Central memory CD8-positive, alpha-beta T cell (primary cell): ENCODE measurements around the gene IGSF21.

Experiments
- ATAC-seq: fragments of 150-1000 bp; cut with Tn5 transposase; replicated peaks from 2 replicates; pipeline ENCODE4 v1.10.0; 2022; ENCODE audit warnings: mild to moderate bottlenecking, moderate FRiP score, moderate number of reproducible peaks; ENCODE audit not compliant: poor library complexity, severe bottlenecking; ENCODE audit errors: extremely low read depth
- DNase-seq, 2 donors: peaks; one replicate each; pipeline ENCODE4 v3.0.0; 2021; ENCODE audit warnings: low spot score in 2 of 2
- H3K27ac Mint-ChIP-seq: one replicate; pipeline ENCODE4 v1.8.0; 2022; ENCODE audit warnings: low read depth, mild to moderate bottlenecking, moderate library complexity, mixed read lengths
- H3K27me3 Mint-ChIP-seq: one replicate; pipeline ENCODE4 v1.8.0; 2022; ENCODE audit warnings: mixed read lengths
- H3K36me3 Mint-ChIP-seq: one replicate; pipeline ENCODE4 v1.8.0; 2022; ENCODE audit warnings: mild to moderate bottlenecking, moderate library complexity, mixed read lengths; ENCODE audit not compliant: insufficient read depth
- H3K4me1 Mint-ChIP-seq: one replicate; pipeline ENCODE4 v1.8.0; 2022; ENCODE audit warnings: mixed read lengths
- H3K4me3 Mint-ChIP-seq: one replicate; pipeline ENCODE4 v1.8.0; 2022; ENCODE audit warnings: mild to moderate bottlenecking, moderate library complexity, mixed read lengths
- H3K9me3 Mint-ChIP-seq: one replicate; pipeline ENCODE4 v1.8.0; 2022; ENCODE audit warnings: mixed read lengths

The IGSF21 gene

GRCh38 chr1:18373882-18374493 is 266.4 kb downstream of the IGSF21 start:
- no peak for DNase-seq
- peaks cover 2% of the 10 kb centered on the region for H3K36me3 Mint-ChIP-seq
- no peak for ATAC-seq
- no peak overlapping the region for H3K4me3 Mint-ChIP-seq
- H3K27ac Mint-ChIP-seq = no peak overlapping the region
- peaks cover 5% of the 10 kb centered on the region for H3K9me3 Mint-ChIP-seq
- H3K27me3 Mint-ChIP-seq = peaks cover 31% of the 10 kb centered on the region
- no peaks in the 10 kb centered on the region for H3K4me1 Mint-ChIP-seq

- no peaks in the 10 kb centered on the region for H3K36me3 Mint-ChIP-seq
- DNase-seq = no peak
- ATAC-seq = no peak
- no peak overlapping the region for H3K4me3 Mint-ChIP-seq
- H3K27me3 Mint-ChIP-seq = peaks cover 30% of the 10 kb centered on the region
- peaks cover 10% of the 10 kb centered on the region for H3K9me3 Mint-ChIP-seq
- no peaks in the 10 kb centered on the region for H3K4me1 Mint-ChIP-seq
- no peak overlapping the region for H3K27ac Mint-ChIP-seq
These were observed 269.1 kb downstream of the IGSF21 start for GRCh38 chr1:18376661-18377060.

DNA sequence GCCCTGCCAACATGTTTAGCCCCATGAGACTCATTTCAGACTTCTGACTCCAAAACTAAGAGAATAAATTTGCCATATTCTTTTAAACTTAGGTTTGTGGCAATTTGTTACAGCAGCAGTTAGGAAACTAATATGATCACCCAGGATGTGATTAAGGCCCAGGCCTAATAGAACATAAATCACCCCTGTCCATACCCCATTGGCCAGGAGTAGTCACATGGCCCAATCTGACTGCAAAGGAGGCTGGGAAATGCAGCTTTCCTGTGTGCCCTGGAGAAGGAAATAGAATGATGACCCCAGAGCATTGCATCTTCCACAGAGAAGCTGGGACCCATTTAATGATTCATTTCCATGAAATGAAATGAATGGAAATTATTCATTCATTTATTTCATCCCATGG is 272.7 kb downstream of the IGSF21 start:
- Mint-ChIP-seq H3K4me1 (no peaks in the 10 kb centered on the region), H3K36me3 (no peaks in the 10 kb centered on the region), H3K27ac (no peak overlapping the region), H3K27me3 (peaks cover 38% of the 10 kb centered on the region), H3K9me3 (peaks cover 5% of the 10 kb centered on the region), H3K4me3 (no peak overlapping the region)
- no peak for DNase-seq
- ATAC-seq = no peak

GRCh38 chr1:18384059-18384458 is 276.5 kb downstream of the IGSF21 start:
- Mint-ChIP-seq H3K27me3 (peaks cover 56% of the 10 kb centered on the region), H3K27ac (no peak overlapping the region), H3K36me3 (peaks cover 2% of the 10 kb centered on the region), H3K4me1 (no peaks in the 10 kb centered on the region), H3K4me3 (no peak overlapping the region), H3K9me3 (peaks cover 5% of the 10 kb centered on the region)
- ATAC-seq (no peak), DNase-seq (no peak)

- no peak overlapping the region for H3K27ac Mint-ChIP-seq
- H3K4me1 Mint-ChIP-seq = no peaks in the 10 kb centered on the region
- ATAC-seq (no peak), DNase-seq (no peak)
- peaks cover 2% of the 10 kb centered on the region for H3K36me3 Mint-ChIP-seq
- peaks cover 5% of the 10 kb centered on the region for H3K9me3 Mint-ChIP-seq
- H3K4me3 Mint-ChIP-seq = no peak overlapping the region
- H3K27me3 Mint-ChIP-seq = peaks cover 56% of the 10 kb centered on the region
These were observed 276.9 kb downstream of the IGSF21 start for GRCh38 chr1:18384471-18384870.

DNA sequence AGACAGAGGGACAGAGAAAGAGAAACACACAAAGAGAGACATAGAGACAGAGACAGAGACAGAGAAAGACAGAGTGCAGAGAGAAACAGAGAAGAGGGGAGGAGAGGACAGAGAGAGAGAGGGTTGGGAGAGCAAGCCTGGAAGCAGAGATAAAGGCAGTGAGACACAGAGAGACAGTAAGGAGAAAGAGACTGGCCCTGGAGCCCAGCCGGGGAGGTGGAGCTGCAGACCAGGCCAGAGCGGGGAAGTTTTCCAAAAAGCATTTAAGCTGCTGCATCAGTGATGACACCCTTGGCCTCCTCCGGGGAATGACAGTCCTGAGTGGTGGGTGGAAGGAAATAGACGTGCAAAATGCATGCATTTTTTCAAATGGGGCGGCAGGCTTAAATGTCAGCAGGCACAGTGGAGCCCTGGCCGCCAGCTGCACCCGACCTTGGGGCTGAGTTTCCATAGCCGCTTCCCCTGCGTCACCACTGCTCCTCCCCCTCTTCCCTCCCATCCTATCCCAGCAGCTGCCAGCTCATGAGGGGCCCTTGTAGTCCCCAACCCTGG is 277.7 kb downstream of the IGSF21 start:
- DNase-seq = no peak

DNA sequence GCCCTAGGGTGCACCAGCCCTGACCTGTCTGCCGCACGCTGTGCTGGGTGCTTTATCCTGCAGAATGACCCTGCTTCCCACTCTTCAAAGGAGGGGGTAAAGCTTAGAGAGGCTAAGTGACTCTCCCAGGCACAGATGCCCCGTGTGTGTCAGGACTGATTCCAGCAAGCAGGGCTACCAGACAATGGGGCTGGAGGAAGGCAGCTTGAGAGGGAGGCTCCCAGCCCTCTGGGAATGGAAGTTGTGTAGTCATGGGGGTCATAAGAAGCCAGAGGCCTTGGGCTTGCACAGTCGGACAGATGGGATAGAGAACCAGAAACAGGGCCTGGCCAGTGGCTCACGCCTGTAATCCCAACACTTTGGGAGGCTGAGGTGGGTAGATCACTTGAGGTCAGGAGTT is 279.0 kb downstream of the IGSF21 start:
- H3K4me1 Mint-ChIP-seq = no peaks in the 10 kb centered on the region
- DNase-seq = no peak
- ATAC-seq = no peak
- H3K4me3 Mint-ChIP-seq = no peak overlapping the region
- peaks cover 2% of the 10 kb centered on the region for H3K36me3 Mint-ChIP-seq
- peaks cover 47% of the 10 kb centered on the region for H3K27me3 Mint-ChIP-seq
- no peaks in the 10 kb centered on the region for H3K9me3 Mint-ChIP-seq
- no peak overlapping the region for H3K27ac Mint-ChIP-seq

More for the DNA sequence above, 277.7 kb downstream of the IGSF21 start:
- Mint-ChIP-seq H3K9me3 (no peaks in the 10 kb centered on the region), H3K27ac (no peak overlapping the region), H3K27me3 (peaks cover 56% of the 10 kb centered on the region), H3K4me1 (no peaks in the 10 kb centered on the region), H3K4me3 (no peak overlapping the region), H3K36me3 (peaks cover 2% of the 10 kb centered on the region)
- no peak for ATAC-seq

GRCh38 chr1:18387307-18387706 is 279.7 kb downstream of the IGSF21 start:
- ATAC-seq (no peak), DNase-seq (no peak)

GRCh38 chr1:18390953-18391352 is 283.4 kb downstream of the IGSF21 start:
- DNase-seq = no peak
- H3K36me3 Mint-ChIP-seq = no peaks in the 10 kb centered on the region
- peaks cover 38% of the 10 kb centered on the region for H3K27me3 Mint-ChIP-seq
- no peaks in the 10 kb centered on the region for H3K4me1 Mint-ChIP-seq
- ATAC-seq = no peak
- no peaks in the 10 kb centered on the region for H3K9me3 Mint-ChIP-seq
- H3K4me3 Mint-ChIP-seq = no peak overlapping the region
- no peak overlapping the region for H3K27ac Mint-ChIP-seq

More at GRCh38 chr1:18387307-18387706, 279.7 kb downstream of the IGSF21 start:
- Mint-ChIP-seq H3K36me3 (peaks cover 2% of the 10 kb centered on the region), H3K9me3 (no peaks in the 10 kb centered on the region), H3K27ac (no peak overlapping the region), H3K27me3 (peaks cover 41% of the 10 kb centered on the region), H3K4me3 (no peak overlapping the region), H3K4me1 (no peaks in the 10 kb centered on the region)

- Mint-ChIP-seq H3K36me3 (no peaks in the 10 kb centered on the region), H3K27me3 (peaks cover 50% of the 10 kb centered on the region), H3K4me3 (no peak overlapping the region), H3K9me3 (no peaks in the 10 kb centered on the region), H3K4me1 (no peaks in the 10 kb centered on the region), H3K27ac (no peak overlapping the region)
- ATAC-seq = no peak
- no peak for DNase-seq
These were observed 287.1 kb downstream of the IGSF21 start for GRCh38 chr1:18394563-18395156.

DNA sequence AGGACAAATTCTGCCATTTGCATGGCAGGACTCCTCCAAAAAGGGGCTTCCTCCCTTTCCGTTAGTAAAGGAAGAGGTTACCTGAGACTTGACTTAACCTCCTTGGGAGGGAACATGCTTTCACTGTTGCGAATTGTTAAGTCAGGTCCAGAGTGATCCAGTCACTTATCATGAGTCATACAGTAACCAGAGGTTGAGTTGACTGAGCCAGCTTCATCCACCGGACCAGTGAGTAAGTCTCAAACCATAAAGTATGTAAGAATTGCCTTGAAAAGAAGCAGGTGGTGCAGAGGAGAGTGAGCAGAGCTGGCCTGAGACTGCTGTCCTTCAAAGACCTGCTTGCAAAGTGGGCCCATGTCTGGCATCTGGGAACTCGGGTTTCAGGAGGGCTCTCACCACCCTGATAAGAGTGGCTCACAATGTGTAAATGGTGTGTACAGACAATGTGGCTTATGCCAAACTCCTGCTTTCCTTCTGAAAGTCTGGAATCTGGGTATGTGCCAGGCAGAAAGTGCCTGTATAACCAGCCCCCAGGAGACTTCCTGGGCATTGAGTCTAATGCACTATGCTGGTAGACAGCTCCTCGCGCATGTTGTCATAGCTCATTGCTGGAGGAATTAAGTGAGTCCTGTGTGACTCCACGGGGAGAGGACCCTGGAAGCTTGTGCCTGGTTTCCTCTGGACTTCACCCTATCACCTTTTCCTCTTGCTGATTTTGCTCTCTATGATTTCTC is 288.8 kb downstream of the IGSF21 start:
- H3K9me3 Mint-ChIP-seq = no peaks in the 10 kb centered on the region
- ATAC-seq = no peak

GRCh38 chr1:18397641-18398040 is 290.0 kb downstream of the IGSF21 start:
- Mint-ChIP-seq H3K9me3 (no peaks in the 10 kb centered on the region), H3K4me1 (no peaks in the 10 kb centered on the region), H3K4me3 (no peak overlapping the region), H3K27me3 (peaks cover 50% of the 10 kb centered on the region), H3K27ac (no peak overlapping the region), H3K36me3 (no peaks in the 10 kb centered on the region)
- no peak for DNase-seq
- ATAC-seq = no peak

More for the DNA sequence above, 288.8 kb downstream of the IGSF21 start:
- Mint-ChIP-seq H3K27me3 (peaks cover 50% of the 10 kb centered on the region), H3K27ac (no peak overlapping the region), H3K4me1 (no peaks in the 10 kb centered on the region), H3K4me3 (no peak overlapping the region), H3K36me3 (no peaks in the 10 kb centered on the region)
- DNase-seq = no peak
